ENCODE data around the gene ZNF488.
A peak's percentile ranks its signal among the peaks of the same experiment; 100 is the strongest.
"Not testable (repeated sequence)": the region's sequence is repeated elsewhere in the genome, so short reads cannot be mapped to it uniquely, and the experiment has no call there.

The ZNF488 gene

GRCh38 chr10:47384148-47384921 is at the start of gene ZNF488:
TSS of gene ZNF488 (minus strand) at chr10:47384293. CDS start at chr10:47368829, 15,464 bp downstream.
- DNase-seq (ENCODE audit: low read depth) = no peak

- DNase-seq (ENCODE audit: low read depth) = no peak
Measured at GRCh38 chr10:47425813-47426419, 41.8 kb upstream of the ZNF488 start.

- DNase-seq (ENCODE audit: low read depth) = no peak
Measured at GRCh38 chr10:47424231-47424630, 40.1 kb upstream of the ZNF488 start.

- no peak for DNase-seq (ENCODE audit: low read depth)
Measured at GRCh38 chr10:47423476-47423875, 39.4 kb upstream of the ZNF488 start.

- DNase-seq (ENCODE audit: low read depth) = peak; percentile 86
Measured at GRCh38 chr10:47421057-47421952, 37.2 kb upstream of the ZNF488 start.

GRCh38 chr10:47420305-47421056 is 36.4 kb upstream of the ZNF488 start:
- DNase-seq (ENCODE audit: low read depth) = no peak

GRCh38 chr10:47419421-47419820 is 35.3 kb upstream of the ZNF488 start:
- DNase-seq (ENCODE audit: low read depth) = no peak

- no peak for DNase-seq (ENCODE audit: low read depth)
Measured at GRCh38 chr10:47418966-47419365, 34.9 kb upstream of the ZNF488 start.

GRCh38 chr10:47418321-47418720 is 34.2 kb upstream of the ZNF488 start:
- no peak for DNase-seq (ENCODE audit: low read depth)

GRCh38 chr10:47416305-47417218 is 32.5 kb upstream of the ZNF488 start:
- not testable (repeated sequence) for DNase-seq (ENCODE audit: low read depth)

- DNase-seq (ENCODE audit: low read depth) = no peak
Measured at GRCh38 chr10:47415520-47416304, 31.6 kb upstream of the ZNF488 start.

- no peak for DNase-seq (ENCODE audit: low read depth)
Measured at GRCh38 chr10:47414752-47415519, 30.8 kb upstream of the ZNF488 start.

- no peak for DNase-seq (ENCODE audit: low read depth)
Measured at GRCh38 chr10:47414227-47414592, 30.1 kb upstream of the ZNF488 start.

- no peak for DNase-seq (ENCODE audit: low read depth)
Measured at GRCh38 chr10:47413531-47414226, 29.6 kb upstream of the ZNF488 start.

- no peak for DNase-seq (ENCODE audit: low read depth)
Measured at GRCh38 chr10:47412869-47413268, 28.8 kb upstream of the ZNF488 start.

GRCh38 chr10:47412177-47412730 is 28.2 kb upstream of the ZNF488 start:
- DNase-seq (ENCODE audit: low read depth) = no peak

- DNase-seq (ENCODE audit: low read depth) = no peak
Measured at GRCh38 chr10:47410862-47411261, 26.8 kb upstream of the ZNF488 start.

- DNase-seq (ENCODE audit: low read depth) = no peak
Measured at GRCh38 chr10:47410271-47410670, 26.2 kb upstream of the ZNF488 start.
